GM20000 (cell line): Measurements from ENCODE around the gene NCEH1.
"Not testable (repeated sequence)": the region's sequence is repeated elsewhere in the genome, so short reads cannot be mapped to it uniquely, and the experiment has no call there.

Source experiments
- DNase-seq: peaks from one replicate; pipeline ENCODE4 v3.0.0; 2012; ENCODE audit warnings: low spot score
- TF ChIP-seq, protein P1 (sequence below): IDR thresholded peaks from 2 replicates; pipeline ENCODE4 v1.5.1; 2012; ENCODE audit warnings: mild to moderate bottlenecking, control low read depth; ENCODE audit errors: extremely low read depth, missing control alignments

NCEH1 gene

DNA sequence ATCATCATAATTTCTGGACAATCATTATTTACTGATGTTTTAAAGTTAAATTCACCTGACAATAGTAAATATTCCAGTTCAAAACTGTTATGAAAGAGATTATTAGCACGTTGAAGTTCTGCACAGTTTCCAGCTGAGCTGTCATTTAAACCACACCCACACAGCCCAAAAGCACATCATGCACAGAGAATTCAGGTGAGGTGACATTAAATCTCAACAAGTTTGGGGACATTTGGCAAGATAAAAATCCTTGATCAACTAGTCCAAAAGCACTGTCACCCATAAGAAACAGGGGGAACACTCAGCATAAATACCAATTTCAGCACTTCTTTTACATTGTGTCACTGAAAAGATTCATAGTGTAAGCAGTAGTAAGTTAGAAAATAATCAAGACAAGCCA lies 6.9 kb downstream of the NCEH1 start:
- DNase-seq = no peak

DNA sequence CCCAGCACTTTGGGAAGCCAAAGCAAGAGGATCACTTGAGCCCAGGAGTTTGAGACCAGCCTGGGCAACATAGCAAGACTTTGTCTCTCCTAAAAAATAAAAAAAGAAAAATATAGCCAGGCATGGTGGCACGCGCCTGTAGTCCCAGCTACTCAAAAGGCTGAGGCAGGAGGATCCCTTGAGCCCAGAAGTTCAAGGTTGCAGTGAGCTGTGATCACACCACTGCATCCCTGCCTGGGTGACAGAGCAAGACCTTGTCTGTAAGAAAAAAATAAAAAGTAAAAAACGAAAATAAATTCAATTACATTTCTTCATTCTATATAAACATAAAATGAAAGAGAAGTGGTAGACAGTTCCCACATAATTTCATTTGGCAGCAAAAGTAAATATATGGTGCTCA lies 8.1 kb downstream of the NCEH1 start:
- DNase-seq = not testable (repeated sequence)

More for the DNA sequence above, 6.9 kb downstream of the NCEH1 start:
- TF ChIP-seq, protein P1, sequence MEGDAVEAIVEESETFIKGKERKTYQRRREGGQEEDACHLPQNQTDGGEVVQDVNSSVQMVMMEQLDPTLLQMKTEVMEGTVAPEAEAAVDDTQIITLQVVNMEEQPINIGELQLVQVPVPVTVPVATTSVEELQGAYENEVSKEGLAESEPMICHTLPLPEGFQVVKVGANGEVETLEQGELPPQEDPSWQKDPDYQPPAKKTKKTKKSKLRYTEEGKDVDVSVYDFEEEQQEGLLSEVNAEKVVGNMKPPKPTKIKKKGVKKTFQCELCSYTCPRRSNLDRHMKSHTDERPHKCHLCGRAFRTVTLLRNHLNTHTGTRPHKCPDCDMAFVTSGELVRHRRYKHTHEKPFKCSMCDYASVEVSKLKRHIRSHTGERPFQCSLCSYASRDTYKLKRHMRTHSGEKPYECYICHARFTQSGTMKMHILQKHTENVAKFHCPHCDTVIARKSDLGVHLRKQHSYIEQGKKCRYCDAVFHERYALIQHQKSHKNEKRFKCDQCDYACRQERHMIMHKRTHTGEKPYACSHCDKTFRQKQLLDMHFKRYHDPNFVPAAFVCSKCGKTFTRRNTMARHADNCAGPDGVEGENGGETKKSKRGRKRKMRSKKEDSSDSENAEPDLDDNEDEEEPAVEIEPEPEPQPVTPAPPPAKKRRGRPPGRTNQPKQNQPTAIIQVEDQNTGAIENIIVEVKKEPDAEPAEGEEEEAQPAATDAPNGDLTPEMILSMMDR = no peak

- TF ChIP-seq, protein P1 = no peak
- no peak for DNase-seq
Measured at GRCh38 chr3:172702256-172702655, 8.6 kb downstream of the NCEH1 start.

GRCh38 chr3:172701751-172702150 lies 9.1 kb downstream of the NCEH1 start:
- TF ChIP-seq, protein P1 = no peak
- DNase-seq = no peak

DNA sequence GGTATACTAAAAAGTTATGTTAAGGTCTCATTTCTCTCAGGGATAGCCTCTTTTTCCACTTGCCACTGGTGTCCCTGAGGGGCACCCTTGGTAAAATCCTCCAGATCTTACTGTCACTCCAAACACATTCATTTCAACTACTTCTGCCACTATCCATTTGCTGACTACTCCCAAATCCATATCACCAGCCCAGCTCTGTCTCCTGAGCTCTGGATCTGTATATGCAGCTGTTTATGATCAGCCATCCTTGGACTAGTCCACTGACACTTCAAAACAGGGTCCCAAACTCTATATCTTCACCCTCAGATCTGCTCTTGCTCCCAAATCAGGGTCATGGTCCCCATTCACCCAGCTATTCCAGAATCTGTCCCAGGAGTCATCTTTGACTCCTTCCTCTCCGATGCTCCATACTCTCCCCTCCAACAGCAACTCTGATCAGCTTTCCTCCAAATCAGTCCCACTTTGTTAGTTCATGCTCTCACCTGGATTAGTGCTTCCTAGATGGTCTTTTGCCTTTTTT lies 9.9 kb downstream of the NCEH1 start:
- no peak for DNase-seq
- TF ChIP-seq, protein P1 = no peak

DNA sequence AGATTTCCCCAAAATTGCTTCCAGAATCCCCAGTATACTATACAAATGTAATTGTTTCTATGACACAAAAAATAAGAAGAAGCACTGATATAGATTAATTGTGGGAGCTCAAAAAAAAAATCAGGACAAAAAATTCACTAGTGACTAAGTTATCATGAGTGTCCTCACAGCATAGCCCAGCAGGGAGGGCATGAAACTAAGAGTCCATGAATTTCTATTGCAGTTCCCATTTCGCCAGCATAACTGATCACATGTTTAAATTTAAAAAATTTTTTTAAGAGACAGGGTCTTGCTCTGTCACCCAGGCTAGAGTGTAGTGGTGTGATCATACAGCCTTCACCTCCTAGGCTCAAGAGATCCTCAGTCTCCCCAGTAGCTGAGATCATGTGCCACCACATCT lies 10.6 kb downstream of the NCEH1 start:
- TF ChIP-seq, protein P1 = no peak
- DNase-seq = no peak

DNA sequence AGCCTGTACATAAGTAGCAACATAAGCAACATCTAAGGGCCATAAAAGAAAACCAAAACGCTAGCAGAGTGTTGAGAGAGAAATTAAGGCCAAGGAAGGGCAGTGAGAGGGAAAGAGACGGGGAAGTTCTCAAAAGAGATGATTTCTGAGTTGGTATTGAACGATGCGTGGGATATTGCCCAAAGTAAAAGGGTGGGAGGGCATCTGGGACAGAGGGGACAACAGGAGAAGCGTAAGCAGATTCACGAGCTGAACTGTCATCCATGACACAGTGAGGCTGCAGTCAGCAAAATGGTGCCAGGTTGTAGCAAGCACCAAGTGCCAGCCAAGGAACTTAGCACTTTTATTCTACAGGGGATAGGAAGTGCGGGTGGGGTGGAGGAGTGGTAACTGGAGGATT lies 11.8 kb downstream of the NCEH1 start:
- TF ChIP-seq, protein P1 = no peak

GRCh38 chr3:172698631-172699030 lies 12.2 kb downstream of the NCEH1 start:
- DNase-seq = no peak
- TF ChIP-seq, protein P1 = no peak

More for the DNA sequence above, 11.8 kb downstream of the NCEH1 start:
- no peak for DNase-seq
